Smooth muscle cell (in vitro differentiated cells): Measurements from ENCODE around the gene SUMF2. TPM values are rescaled to one million over a fixed set of nuclear protein-coding genes. Genes with fewer than 3 reads are reported as not detected.
"Not testable (repeated sequence)": the region's sequence is repeated elsewhere in the genome, so short reads cannot be mapped to it uniquely, and the experiment has no call there.

Experiments
- DNase-seq: peaks from one replicate; lab custom pipeline; 2025; ENCODE audit not compliant: unreplicated experiment; lab: John Stamatoyannopoulos, UW
- H2AFZ ChIP-seq: fragments of 200-600 bp; sonication (generic); 2 replicates; pipeline ENCODE4 v1.6.0; 2016; ENCODE audit warnings: antibody characterized with exemption, low read depth, mild to moderate bottlenecking
- H3F3A ChIP-seq: fragments of 200-600 bp; sonication (generic); 2 replicates; pipeline ENCODE4 v1.6.0; 2017; ENCODE audit warnings: antibody characterized with exemption, low read depth
- H3K27ac ChIP-seq: fragments of 200-600 bp; sonication (generic); 2 replicates; pipeline ENCODE4 v1.5.1; 2016; ENCODE audit warnings: low read depth, mild to moderate bottlenecking
- H3K27me3 ChIP-seq: fragments of 200-600 bp; sonication (generic); 2 replicates; pipeline ENCODE4 v1.6.1; 2016; ENCODE audit warnings: low read depth, mild to moderate bottlenecking
- H3K36me3 ChIP-seq: fragments of 200-600 bp; sonication (generic); 2 replicates; pipeline ENCODE4 v1.5.1; 2016; ENCODE audit warnings: low read depth
- H3K4me1 ChIP-seq: fragments of 200-600 bp; sonication (generic); 2 replicates; pipeline ENCODE4 v1.5.1; 2016; ENCODE audit warnings: low read depth
- H3K4me2 ChIP-seq: fragments of 200-600 bp; sonication (generic); 2 replicates; pipeline ENCODE4 v1.6.0; 2016; ENCODE audit warnings: mild to moderate bottlenecking
- H3K4me3 ChIP-seq: fragments of 200-600 bp; sonication (generic); 2 replicates; pipeline ENCODE4 v1.5.1; 2016; ENCODE audit warnings: mild to moderate bottlenecking
- H3K79me2 ChIP-seq: fragments of 200-600 bp; sonication (generic); 2 replicates; pipeline ENCODE4 v1.6.0; 2016; ENCODE audit warnings: low read depth, mild to moderate bottlenecking
- H3K9ac ChIP-seq: fragments of 200-600 bp; sonication (generic); 2 replicates; pipeline ENCODE4 v1.6.0; 2016; ENCODE audit warnings: low read depth
- H3K9me3 ChIP-seq: fragments of 200-600 bp; sonication (generic); replicated peaks from 2 replicates; pipeline ENCODE4 v1.5.1; 2016; ENCODE audit warnings: low read depth
- H4K20me1 ChIP-seq: fragments of 200-600 bp; sonication (generic); 2 replicates; pipeline ENCODE4 v1.6.0; 2016; ENCODE audit warnings: low read depth
- CTCF ChIP-seq: fragments of 200-600 bp; sonication (generic); IDR thresholded peaks from 2 replicates; pipeline ENCODE4 v1.5.1; 2017; ENCODE audit warnings: borderline replicate concordance, mild to moderate bottlenecking, antibody characterized with exemption; ENCODE audit not compliant: insufficient read depth, poor library complexity, severe bottlenecking
- WGBS: methylation state at CpG from one replicate; pipeline ENCODE4 v1.1.7; 2016; ENCODE audit warnings: low lambda C conversion rate; 5-methylcytosine and 5-hydroxymethylcytosine counted together
- polyA plus RNA-seq: library from polyadenylated mRNA; unstranded; fragments of >200 nt; fragmentation: Nextera tagmentation; extraction: Ambion mirVana; gene quantifications from 2 replicates; pipeline ENCODE4 v1.2.1, GENCODE V29; 2016
- total RNA-seq: library from RNA; depleted of rRNA; stranded (reverse); fragments of >200 nt; gene quantifications from 2 replicates; pipeline ENCODE4 v1.2.3, GENCODE V29; 2014

Gene SUMF2
- total and polyA plus RNA-seq, 2 experiments from 2014 or later: 62.2 to 123 TPM

- Histone ChIP-seq H3F3A (peaks cover 16% of the 10 kb centered on the region), H3K9me3 (no peaks in the 10 kb centered on the region), H3K36me3 (no peaks in the 10 kb centered on the region), H3K79me2 (peaks cover 27% of the 10 kb centered on the region), H3K9ac (no peak overlapping the region), H3K4me3 (no peak overlapping the region), H3K27me3 (no peaks in the 10 kb centered on the region), H3K4me2 (peak overlapping the region; percentile 11), H4K20me1 (no peaks in the 10 kb centered on the region), H3K27ac (peak overlapping the region; percentile 79), H3K4me1 (peaks cover 13% of the 10 kb centered on the region), H2AFZ (no peak overlapping the region)
- no peak for TF ChIP-seq CTCF
- no peak for DNase-seq
- WGBS: 81% methylated on average over 1 of the region's 1 CpG
Measured at GRCh38 chr7:56048245-56048644, 15.8 kb upstream of the SUMF2 start.

DNA sequence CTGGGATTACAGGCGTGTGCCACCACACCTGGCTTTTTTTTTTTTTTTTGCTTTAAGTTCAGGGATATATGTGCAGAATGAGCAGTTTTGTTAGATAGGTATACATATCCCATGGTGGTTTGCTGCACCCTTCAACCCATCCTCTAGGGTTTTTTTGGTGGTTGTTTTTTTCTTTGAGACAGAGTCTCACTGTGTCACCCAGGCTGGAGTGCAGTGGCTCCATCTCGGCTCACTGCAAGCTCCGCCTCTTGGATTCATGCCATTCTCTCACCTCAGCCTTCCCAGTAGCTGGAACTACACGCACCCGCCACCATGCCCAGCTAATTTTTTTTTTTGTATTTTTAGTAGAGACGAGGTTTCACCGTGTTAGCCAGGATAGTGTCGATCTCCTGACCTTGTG is 15.3 kb upstream of the SUMF2 start:
- not testable (repeated sequence) for H3K9ac ChIP-seq, H2AFZ ChIP-seq, H3K4me3 ChIP-seq, H3K27me3 ChIP-seq, DNase-seq, H3K9me3 ChIP-seq, H4K20me1 ChIP-seq, H3K36me3 ChIP-seq
- Histone ChIP-seq H3K4me2 (peak overlapping the region; percentile 11), H3K4me1 (peaks cover 14% of the 10 kb centered on the region), H3K27ac (peak overlapping the region; percentile 79), H3F3A (peaks cover 16% of the 10 kb centered on the region), H3K79me2 (peaks cover 30% of the 10 kb centered on the region)
- WGBS: 65% methylated on average over 8 of the region's 8 CpGs

DNA sequence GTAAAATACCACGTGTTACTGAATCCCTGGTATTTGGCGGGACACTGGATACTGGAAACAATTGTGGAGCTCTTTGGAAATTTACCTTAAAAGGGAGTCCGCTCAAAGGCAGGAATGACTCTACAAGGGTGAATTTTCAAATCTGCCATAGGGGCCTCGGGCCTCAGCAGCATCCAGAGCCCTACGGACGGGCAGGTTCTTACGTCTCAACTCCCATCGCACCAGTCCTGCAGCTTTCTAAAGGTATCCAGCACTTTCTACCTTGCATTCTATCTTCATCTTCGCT is 13.1 kb upstream of the SUMF2 start:
- no peak for DNase-seq
- no peak for TF ChIP-seq CTCF
- Histone ChIP-seq H3F3A (peaks cover 19% of the 10 kb centered on the region), H3K36me3 (peaks cover 2% of the 10 kb centered on the region), H3K9ac (peak overlapping the region; percentile 71), H3K4me3 (peak overlapping the region; percentile 95), H4K20me1 (no peaks in the 10 kb centered on the region), H3K9me3 (no peaks in the 10 kb centered on the region), H3K79me2 (peaks cover 40% of the 10 kb centered on the region), H3K4me2 (peak overlapping the region; percentile 95), H3K27ac (peak overlapping the region; percentile 83), H3K27me3 (no peaks in the 10 kb centered on the region), H3K4me1 (peaks cover 14% of the 10 kb centered on the region), H2AFZ (peak overlapping the region; percentile 94)
- WGBS: 1% methylated on average over 9 of the region's 9 CpGs

- peaks cover 19% of the 10 kb centered on the region for H3F3A ChIP-seq
- peak; percentile 86 for DNase-seq
- no peak for TF ChIP-seq CTCF
- no peaks in the 10 kb centered on the region for H4K20me1 ChIP-seq
- H2AFZ ChIP-seq: peak within 1 kb of the TSS; percentile 94
- peak within 1 kb of the TSS; percentile 89 for H3K9ac ChIP-seq
- H3K4me2 ChIP-seq: peak within 1 kb of the TSS; percentile 99
- peaks cover 40% of the 10 kb centered on the region for H3K79me2 ChIP-seq
- no peaks in the 10 kb centered on the region for H3K9me3 ChIP-seq
- peak within 1 kb of the TSS; percentile 95 for H3K4me3 ChIP-seq
- under 1% methylated on average over 74 of the region's 97 CpGs for WGBS
- peaks cover 6% of the 10 kb centered on the region for H3K36me3 ChIP-seq
- no peaks in the 10 kb centered on the region for H3K27me3 ChIP-seq
- peak within 1 kb of the TSS; percentile 83 for H3K27ac ChIP-seq
- H3K4me1 ChIP-seq: peaks cover 14% of the 10 kb centered on the region
Measured at GRCh38 chr7:56051339-56052191, 12.5 kb upstream of the SUMF2 start, which contains the start of the genes CCT6A and PSPH. Gene CCT6A, plus strand, starts transcription at chr7:56051765. Its CDS starts 84 bp downstream, at chr7:56051849. Gene PSPH, minus strand, starts transcription at chr7:56051444. Its CDS starts 30,232 bp downstream, at chr7:56021212.
